ENCODE results near the gene RNF144A. TPM values are rescaled to one million over a fixed set of nuclear protein-coding genes. Genes with fewer than 3 reads are reported as not detected.

The RNF144A gene
- total RNA-seq, 1 donor from 2014 or later, result 0.26 TPM

GRCh38 chr2:7061921-7062320, 144.7 kb downstream of the RNF144A start:
- no peaks in the 10 kb centered on the region for H3K27me3 ChIP-seq (ENCODE audit: control insufficient read depth, insufficient read depth, low read length)
- FAIRE-seq (no peak), DNase-seq (ENCODE audit: low read depth) (no peak)
- TF ChIP-seq CTCF (IDR thresholded peaks at IDR 0.05; ENCODE audit: insufficient read depth, low read length, severe bottlenecking), result no peak
- no peaks in the 10 kb centered on the region for H3K36me3 ChIP-seq (ENCODE audit: control insufficient read depth, insufficient read depth, low read length)
- no peak overlapping the region for H3K4me3 ChIP-seq (ENCODE audit: low read depth, low read length)

- no peak for FAIRE-seq
- no peaks in the 10 kb centered on the region for H3K27me3 ChIP-seq (ENCODE audit: control insufficient read depth, insufficient read depth, low read length)
- H3K36me3 ChIP-seq (ENCODE audit: control insufficient read depth, insufficient read depth, low read length), result no peaks in the 10 kb centered on the region
- DNase-seq (ENCODE audit: low read depth), result no peak
- no peak for TF ChIP-seq CTCF (IDR thresholded peaks at IDR 0.05; ENCODE audit: insufficient read depth, low read length, severe bottlenecking)
- no peak overlapping the region for H3K4me3 ChIP-seq (ENCODE audit: low read depth, low read length)
These were observed 146.6 kb downstream of the RNF144A start for GRCh38 chr2:7063789-7064188.

- H3K36me3 ChIP-seq (ENCODE audit: control insufficient read depth, insufficient read depth, low read length), result no peaks in the 10 kb centered on the region
- no peaks in the 10 kb centered on the region for H3K27me3 ChIP-seq (ENCODE audit: control insufficient read depth, insufficient read depth, low read length)
- FAIRE-seq (no peak), DNase-seq (ENCODE audit: low read depth) (no peak)
- no peak for TF ChIP-seq CTCF (IDR thresholded peaks at IDR 0.05; ENCODE audit: insufficient read depth, low read length, severe bottlenecking)
- no peak overlapping the region for H3K4me3 ChIP-seq (ENCODE audit: low read depth, low read length)
These were observed 151.2 kb downstream of the RNF144A start for GRCh38 chr2:7068457-7068856.

- FAIRE-seq, result no peak
- TF ChIP-seq CTCF (IDR thresholded peaks at IDR 0.05; ENCODE audit: insufficient read depth, low read length, severe bottlenecking), result no peak
- Histone ChIP-seq H3K4me3 (ENCODE audit: low read depth, low read length) (no peak overlapping the region), H3K36me3 (ENCODE audit: control insufficient read depth, insufficient read depth, low read length) (no peaks in the 10 kb centered on the region), H3K27me3 (ENCODE audit: control insufficient read depth, insufficient read depth, low read length) (no peaks in the 10 kb centered on the region)
- DNase-seq (ENCODE audit: low read depth), result no peak
These were observed 153.3 kb downstream of the RNF144A start for GRCh38 chr2:7070483-7070882.

GRCh38 chr2:7071154-7071553, 153.9 kb downstream of the RNF144A start:
- no peak for FAIRE-seq
- DNase-seq (ENCODE audit: low read depth), result no peak
- Histone ChIP-seq H3K27me3 (ENCODE audit: control insufficient read depth, insufficient read depth, low read length) (no peaks in the 10 kb centered on the region), H3K36me3 (ENCODE audit: control insufficient read depth, insufficient read depth, low read length) (no peaks in the 10 kb centered on the region), H3K4me3 (ENCODE audit: low read depth, low read length) (no peak overlapping the region)
- no peak for TF ChIP-seq CTCF (IDR thresholded peaks at IDR 0.05; ENCODE audit: insufficient read depth, low read length, severe bottlenecking)

- H3K36me3 ChIP-seq (ENCODE audit: control insufficient read depth, insufficient read depth, low read length), result no peaks in the 10 kb centered on the region
- DNase-seq (ENCODE audit: low read depth) (no peak), FAIRE-seq (no peak)
- TF ChIP-seq CTCF (IDR thresholded peaks at IDR 0.05; ENCODE audit: insufficient read depth, low read length, severe bottlenecking), result no peak
- H3K4me3 ChIP-seq (ENCODE audit: low read depth, low read length), result no peak overlapping the region
- H3K27me3 ChIP-seq (ENCODE audit: control insufficient read depth, insufficient read depth, low read length), result no peaks in the 10 kb centered on the region
These were observed 154.8 kb downstream of the RNF144A start for GRCh38 chr2:7071916-7072556.
